ENCODE data around the gene CWC27.

- TF ChIP-seq CTCF (IDR thresholded peaks at IDR 0.05) (no peak), POLR2A (IDR thresholded peaks at IDR 0.05; ENCODE audit: low read length) (no peak), RCOR1 (IDR thresholded peaks at IDR 0.05; ENCODE audit: low read depth, low read length) (no peak), SMC3 (IDR thresholded peaks at IDR 0.05) (no peak), HOXB5 (CRISPR knock-in tag; IDR thresholded peaks at IDR 0.05) (no peak), SREBF2 (IDR thresholded peaks at IDR 0.05) (no peak), CEBPB (IDR thresholded peaks at IDR 0.05) (no peak), MAZ (IDR thresholded peaks at IDR 0.05; ENCODE audit: borderline replicate concordance, low read depth, low read length) (no peak), EHMT2 (IDR thresholded peaks at IDR 0.05; ENCODE audit: low read depth) (no peak), REST (IDR thresholded peaks at IDR 0.05) (no peak)
These were observed 219.0 kb downstream of the CWC27 start for GRCh38 chr5:64987768-64988167.
